ENCODE data around the gene C2CD4A.

DNA sequence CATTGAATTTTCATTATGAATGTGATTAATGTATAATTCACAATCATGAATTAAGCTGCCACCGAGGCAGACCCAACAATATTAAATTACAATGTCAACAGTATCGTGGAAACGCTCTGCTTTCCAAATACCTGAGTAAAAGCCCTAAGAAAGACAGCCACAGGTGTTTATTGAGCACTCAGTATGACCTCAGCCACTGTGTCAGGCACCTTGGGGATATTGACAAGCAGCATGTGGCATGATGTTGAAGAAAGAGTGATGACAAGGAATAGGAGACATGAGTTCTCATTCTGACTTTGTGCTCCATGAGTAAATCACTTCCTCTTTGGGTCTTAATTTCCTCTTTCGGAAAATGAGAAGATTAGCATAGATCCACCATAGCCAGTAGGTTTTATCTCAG is 12.8 kb downstream of the C2CD4A start:
- TF ChIP-seq EZH2 (IDR thresholded peaks at IDR 0.05): no peak
- TF ChIP-seq, protein P1, sequence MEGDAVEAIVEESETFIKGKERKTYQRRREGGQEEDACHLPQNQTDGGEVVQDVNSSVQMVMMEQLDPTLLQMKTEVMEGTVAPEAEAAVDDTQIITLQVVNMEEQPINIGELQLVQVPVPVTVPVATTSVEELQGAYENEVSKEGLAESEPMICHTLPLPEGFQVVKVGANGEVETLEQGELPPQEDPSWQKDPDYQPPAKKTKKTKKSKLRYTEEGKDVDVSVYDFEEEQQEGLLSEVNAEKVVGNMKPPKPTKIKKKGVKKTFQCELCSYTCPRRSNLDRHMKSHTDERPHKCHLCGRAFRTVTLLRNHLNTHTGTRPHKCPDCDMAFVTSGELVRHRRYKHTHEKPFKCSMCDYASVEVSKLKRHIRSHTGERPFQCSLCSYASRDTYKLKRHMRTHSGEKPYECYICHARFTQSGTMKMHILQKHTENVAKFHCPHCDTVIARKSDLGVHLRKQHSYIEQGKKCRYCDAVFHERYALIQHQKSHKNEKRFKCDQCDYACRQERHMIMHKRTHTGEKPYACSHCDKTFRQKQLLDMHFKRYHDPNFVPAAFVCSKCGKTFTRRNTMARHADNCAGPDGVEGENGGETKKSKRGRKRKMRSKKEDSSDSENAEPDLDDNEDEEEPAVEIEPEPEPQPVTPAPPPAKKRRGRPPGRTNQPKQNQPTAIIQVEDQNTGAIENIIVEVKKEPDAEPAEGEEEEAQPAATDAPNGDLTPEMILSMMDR (IDR thresholded peaks at IDR 0.05): no peak
